HG02840 (cell line): ENCODE data around the gene RAD54L2.
A peak's percentile ranks its signal among the peaks of the same experiment; 100 is the strongest.
"Not testable (repeated sequence)": the region's sequence is repeated elsewhere in the genome, so short reads cannot be mapped to it uniquely, and the experiment has no call there.

Source experiments
- ATAC-seq: cut with Tn5 transposase; IDR thresholded peaks from one replicate; pipeline ENCODE4 v1.9.1; 2021; ENCODE audit warnings: mild to moderate bottlenecking, moderate library complexity, moderate number of reproducible peaks; ENCODE audit not compliant: unreplicated experiment, low FRiP score

The RAD54L2 gene

GRCh38 chr3:51538459-51539290, at the start of gene RAD54L2:
RAD54L2 (plus strand) TSS chr3:51538719; CDS start chr3:51590421, 51,702 bp downstream.
- peak; percentile 74 for ATAC-seq

GRCh38 chr3:51498876-51499738, 39.4 kb upstream of the RAD54L2 start:
- ATAC-seq = peak; percentile 52

DNA sequence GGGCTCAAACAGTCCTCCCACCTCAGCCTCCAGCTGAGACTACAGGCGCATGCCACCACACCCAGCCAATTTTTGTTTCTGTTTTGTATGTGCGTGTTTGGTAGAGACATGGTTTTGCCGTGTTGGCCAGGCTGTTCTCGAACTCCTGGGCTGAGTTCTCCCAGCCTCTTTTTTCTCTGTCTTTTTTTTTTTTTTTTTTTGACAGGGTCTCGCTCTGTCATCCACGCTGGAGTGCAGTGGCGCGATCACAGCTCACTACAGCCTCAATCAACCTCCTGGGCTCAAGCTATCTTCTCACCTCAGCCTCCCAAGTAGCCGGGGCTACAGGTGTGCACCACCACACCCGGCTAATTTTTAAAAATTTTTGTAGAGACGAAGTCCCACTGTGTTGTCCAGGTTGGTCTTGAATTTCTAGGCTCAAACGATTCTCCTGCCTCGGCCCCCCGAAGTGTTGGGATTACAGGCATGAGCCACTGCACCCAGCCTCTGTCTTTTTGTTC, 37.8 kb upstream of the RAD54L2 start:
- ATAC-seq = no peak

DNA sequence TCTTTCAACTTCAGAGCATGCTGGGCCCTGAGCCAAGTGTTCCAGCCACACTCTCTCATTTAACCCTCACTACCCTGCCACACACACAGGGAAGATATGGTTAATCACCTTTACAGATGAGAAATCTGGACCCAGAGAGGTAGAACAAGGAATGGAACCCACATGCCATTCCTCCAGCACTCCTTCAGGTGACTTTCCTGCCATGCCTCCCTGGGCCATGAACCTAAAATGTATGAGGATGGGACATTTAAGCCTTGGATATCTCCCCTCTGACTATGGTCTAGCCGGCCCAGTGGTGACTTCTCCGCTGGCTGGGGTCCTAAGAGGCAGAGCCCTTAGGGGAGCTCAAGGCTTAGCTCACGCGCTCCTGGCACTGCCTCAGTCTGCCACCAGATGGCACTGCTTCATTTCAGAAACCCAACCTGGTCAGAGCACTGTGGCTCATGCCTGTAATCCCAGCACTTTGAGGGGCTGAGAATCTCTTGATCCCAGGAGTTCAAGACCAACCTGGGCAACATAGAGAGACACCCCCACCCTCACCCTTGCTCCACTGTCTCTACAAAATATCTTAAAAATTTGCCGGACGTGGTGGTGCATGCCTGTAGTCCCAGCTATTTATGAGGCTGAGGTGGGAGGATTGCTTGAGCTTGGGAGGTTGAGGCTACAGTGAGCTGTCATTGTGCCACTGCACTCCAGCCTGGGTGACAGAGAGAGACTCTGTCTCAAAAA, 36.5 kb upstream of the RAD54L2 start:
- ATAC-seq = no peak

DNA sequence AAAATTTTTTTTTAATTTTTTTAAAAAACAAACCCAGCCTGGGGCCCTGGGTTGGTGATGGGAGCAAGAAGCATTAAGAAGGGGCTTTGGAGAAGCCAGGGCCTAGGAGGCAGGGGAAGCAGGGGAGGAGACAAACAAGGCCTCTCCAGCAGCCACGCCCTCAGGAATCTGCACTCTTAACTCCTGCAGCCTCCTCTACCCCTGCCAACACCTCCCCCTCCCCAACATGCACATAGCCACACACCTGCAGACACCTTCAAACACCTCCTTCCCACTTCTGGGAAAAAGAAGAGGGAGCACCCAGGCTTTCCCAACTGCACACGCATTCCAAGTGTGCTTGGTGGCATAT, 36.0 kb upstream of the RAD54L2 start:
- ATAC-seq = no peak

GRCh38 chr3:51503007-51503406, 35.5 kb upstream of the RAD54L2 start:
- no peak for ATAC-seq

- ATAC-seq = no peak
Measured at GRCh38 chr3:51508255-51508654, 30.3 kb upstream of the RAD54L2 start.

DNA sequence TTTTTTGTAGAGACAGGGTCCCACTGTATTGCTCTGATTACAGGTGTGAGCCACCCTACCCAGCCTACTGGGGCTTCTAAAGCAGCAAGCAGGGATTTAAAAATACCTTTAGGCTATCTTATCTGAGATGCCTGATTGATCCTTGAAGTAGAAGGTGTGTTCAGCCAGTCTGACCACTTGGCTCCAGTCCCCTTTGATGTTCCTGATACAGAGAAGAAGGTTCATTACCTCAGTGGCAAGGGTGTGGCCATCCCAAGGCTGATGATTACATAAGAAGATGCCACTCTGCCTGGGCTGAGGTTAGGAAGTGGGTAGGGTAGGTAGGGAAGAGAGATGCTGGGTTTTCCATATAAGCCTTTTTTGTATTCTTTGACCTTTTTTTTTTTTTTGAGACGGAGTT, 27.5 kb upstream of the RAD54L2 start:
- no peak for ATAC-seq

DNA sequence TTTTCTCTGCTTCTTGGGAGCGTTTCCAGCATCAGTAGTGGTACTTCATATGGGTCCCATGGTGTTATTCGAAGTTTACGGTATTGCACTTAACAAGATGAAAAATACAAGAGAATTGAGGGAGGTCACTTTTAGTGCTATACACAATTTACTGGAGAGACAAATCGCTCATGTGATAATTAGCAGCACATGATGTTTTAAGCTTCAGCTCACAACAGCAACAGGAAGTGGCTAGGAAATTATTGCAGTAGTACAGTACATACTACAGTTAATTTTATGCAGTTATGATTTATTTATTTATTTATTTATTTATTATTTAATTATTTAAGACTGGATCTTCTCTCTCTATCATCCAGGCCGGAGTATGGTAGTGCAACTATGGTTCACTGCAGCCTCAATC, 24.3 kb upstream of the RAD54L2 start:
- ATAC-seq = no peak

GRCh38 chr3:51519848-51520247, 18.7 kb upstream of the RAD54L2 start:
- ATAC-seq = no peak

DNA sequence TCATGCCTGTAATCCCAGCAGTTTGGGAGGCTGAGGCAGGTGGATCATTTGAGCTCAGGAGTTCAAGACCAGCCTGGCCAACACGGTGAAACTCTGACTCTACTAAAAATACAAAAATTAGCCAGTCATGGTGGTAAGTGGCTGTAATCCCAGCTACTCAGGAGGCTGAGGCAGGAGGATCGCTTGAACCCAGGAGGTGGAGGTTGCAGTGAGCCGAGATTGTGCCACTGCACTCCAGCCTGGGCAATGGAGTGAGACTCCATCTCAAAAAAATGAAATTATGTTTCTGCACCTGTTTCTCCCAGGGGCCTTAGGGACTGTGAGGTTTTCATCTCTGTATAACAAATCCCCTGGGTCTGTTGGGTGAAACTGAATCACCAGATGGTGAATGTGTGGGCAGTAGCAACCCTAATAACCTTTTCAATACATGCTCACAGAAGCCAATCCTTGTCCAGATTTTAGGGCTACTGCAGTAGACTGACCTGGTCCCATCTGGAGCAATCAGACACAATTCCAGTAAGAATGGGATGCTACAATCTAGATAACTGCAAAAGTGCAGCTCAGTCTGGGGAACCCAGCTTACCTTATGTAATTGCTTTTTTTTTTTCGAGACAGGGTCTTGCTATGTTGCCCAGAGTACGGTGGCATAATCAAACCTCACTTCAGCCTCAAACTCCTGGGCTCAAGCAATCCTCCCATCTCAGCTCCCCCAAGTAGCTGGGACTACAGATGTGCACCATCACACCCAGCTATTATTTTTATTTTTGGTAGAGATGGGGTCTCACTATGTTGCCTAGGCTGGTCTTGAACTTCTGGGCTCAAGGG, 17.4 kb upstream of the RAD54L2 start:
- ATAC-seq = peak; percentile 85

DNA sequence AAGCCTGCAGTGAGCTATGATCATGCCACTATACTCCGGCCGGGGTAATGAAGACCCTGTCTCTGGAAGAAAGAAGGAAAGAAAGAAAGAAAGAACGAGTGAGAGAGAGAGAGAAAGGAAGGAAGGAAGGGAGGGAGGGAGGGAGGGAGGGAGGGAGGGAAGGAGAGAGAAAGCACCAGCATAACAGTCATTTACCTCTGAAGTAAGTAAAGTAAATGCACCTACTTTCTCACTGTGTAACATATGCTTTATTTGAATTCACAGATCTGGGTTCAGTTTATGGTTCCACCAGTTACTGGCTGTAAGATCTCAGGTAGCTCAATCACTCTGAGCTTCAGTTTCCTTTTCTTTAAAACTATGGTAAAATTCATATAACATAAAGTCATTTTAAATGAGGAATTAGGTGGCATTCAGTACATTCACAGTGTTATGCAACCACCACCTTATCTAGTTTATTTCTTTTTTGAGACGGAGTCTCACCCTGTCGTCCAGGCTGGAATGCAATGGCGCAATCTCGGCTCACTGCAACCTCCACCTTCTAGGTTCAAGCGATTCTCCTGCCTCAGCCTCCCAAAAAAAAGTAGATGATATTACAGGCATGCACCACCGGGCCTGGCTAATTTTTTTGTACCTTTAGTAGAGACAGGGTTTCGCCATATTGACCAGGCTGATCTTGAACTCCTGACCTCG, 16.1 kb upstream of the RAD54L2 start:
- no peak for ATAC-seq

DNA sequence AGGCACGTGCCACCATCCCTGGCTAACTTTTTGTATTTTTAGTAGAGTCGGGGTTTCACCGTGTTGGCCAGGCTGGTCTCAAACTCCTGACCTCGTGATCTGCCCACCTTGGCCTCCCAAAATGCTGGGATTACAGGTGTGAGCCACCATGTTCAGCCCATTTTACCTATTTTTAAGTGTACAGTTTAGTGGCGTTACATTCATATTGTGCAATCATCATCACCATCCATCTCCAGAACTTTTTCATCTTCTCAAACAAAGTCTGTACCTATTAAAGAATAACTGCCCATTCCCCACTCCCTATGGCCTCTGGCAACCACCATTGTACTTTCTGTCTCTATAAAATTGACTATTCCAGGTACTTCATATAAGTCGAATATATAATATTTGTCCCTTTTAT, 13.6 kb upstream of the RAD54L2 start:
- not testable (repeated sequence) for ATAC-seq

DNA sequence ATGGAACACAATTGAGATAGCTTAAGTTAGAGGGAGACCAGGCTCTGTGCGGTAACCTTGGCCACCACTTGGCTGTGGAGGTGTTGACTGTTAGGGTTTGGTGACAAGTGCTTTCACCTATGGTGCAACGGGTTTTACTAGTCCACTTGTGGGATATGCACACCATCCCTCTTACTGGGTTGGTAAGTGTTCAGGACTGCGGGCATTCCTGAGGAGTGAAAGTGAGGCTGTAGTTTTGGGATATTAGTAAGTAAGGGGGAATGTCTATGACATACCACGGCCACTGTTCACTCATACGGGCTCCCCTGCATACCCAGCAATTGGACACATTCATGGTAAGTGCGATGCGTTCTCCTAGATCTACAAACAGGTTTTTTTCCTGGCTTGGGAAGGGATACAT, 8.0 kb upstream of the RAD54L2 start:
- no peak for ATAC-seq

DNA sequence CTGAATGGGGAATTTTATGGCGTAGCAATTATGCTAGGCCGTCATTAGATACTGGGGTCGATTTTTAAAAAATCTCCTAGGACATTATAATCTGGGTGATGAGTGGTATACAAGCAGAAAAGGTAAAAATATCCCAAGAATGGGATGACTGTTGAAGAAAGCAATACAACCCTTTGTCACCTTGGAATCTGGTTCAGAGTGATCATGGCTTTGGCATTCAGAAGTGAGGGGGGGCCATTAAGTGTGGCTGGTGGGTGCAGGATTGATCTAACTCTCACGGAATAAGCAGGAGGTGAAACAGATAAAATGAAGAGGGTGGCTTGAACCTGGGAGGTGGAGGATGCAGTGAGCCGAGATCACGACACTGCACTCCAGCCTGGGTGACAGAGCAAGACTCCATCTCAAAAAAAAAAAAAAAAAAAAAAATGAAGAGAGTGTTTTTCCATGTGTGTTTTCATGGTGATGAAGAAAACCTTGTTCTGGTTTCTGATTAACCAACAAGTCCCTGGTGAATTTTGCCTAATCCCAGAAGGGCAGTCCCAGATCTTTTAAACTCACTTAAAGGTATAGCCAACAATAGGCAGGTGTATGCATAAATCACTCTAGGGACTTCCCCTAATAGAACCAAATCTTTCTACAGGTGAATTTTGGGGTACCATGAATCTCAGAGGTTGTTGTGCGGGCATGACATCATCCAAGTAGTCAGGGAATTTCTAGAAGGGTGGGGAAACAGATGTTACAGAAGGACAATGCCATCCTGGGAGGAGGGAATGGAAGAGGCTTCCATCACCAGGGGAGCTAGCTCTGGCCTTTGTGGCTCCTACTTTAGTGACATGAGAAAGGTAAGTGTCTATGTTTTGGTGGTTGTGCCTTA, 3.1 kb upstream of the RAD54L2 start:
- ATAC-seq = no peak

- not testable (repeated sequence) for ATAC-seq
Measured at GRCh38 chr3:51537631-51538030, 888 bp upstream of the RAD54L2 start.

DNA sequence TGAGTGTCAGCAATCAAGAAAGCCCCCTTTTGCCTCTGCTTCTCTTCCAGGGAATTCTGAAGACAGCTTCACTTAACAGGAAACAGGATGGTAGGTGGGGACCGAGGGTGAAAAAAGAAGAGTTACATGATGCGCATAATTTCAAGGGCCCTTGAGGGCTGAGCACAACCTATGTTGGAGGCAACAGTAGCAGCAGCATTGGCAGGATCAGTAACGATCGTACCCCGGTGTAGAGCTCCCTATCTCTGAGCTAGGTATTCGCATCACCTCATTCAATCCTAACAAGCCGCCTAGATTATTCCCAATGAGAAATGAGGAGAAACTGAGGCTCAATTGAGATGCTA, 432 bp upstream of the RAD54L2 start:
- ATAC-seq = no peak

GRCh38 chr3:51539291-51539941, 897 bp downstream of the RAD54L2 start:
- no peak for ATAC-seq
